IMR-90 (cell line): ENCODE measurements around the gene TPSD1. TPM values are rescaled to one million over a fixed set of nuclear protein-coding genes. Genes with fewer than 3 reads are reported as not detected.

Experiments
- ATAC-seq: fragments of 200-7000 bp; cut with Tn5 transposase; 2 replicates; pipeline ENCODE4 v1.9.1; 2020; ENCODE audit warnings: low read depth, mild to moderate bottlenecking, moderate library complexity
- BruUV-seq: library from RNA; stranded (reverse); fragments of 400-500 nt; replicated peaks from 2 replicates; lab custom pipeline; 2021; lab: Mats Ljungman, UMichigan
- CTCF ChIA-PET: fragments of 300-600 bp; formaldehyde crosslinking; extraction: SDS; loops from one replicate; lab custom pipeline; 2021; ENCODE audit warnings: antibody characterized with exemption; lab: Yijun Ruan, JAX
- POLR2A ChIA-PET: fragments of 300-600 bp; sonication (Branson Sonifier 250); formaldehyde crosslinking; loops from one replicate; lab custom pipeline; 2022; ENCODE audit warnings: antibody characterized with exemption; ENCODE audit not compliant: unreplicated experiment; lab: Charles Lee
- DNase-seq: peaks from one replicate; pipeline ENCODE4 v3.0.0; 2013
- H2AFZ ChIP-seq: replicated peaks from 2 replicates; pipeline ENCODE3; 2013; ENCODE audit warnings: low read length, mild to moderate bottlenecking; ENCODE audit not compliant: poor library complexity
- H2AK5ac ChIP-seq: 2 replicates; pipeline ENCODE4 v1.6.1; 2013; ENCODE audit warnings: low read depth, low read length, inconsistent platforms
- H2AK9ac ChIP-seq: replicated peaks from 2 replicates; pipeline ENCODE3; 2013; ENCODE audit warnings: mild to moderate bottlenecking, low read depth, low read length, moderate library complexity; ENCODE audit not compliant: poor library complexity
- H2BK120ac ChIP-seq: 2 replicates; pipeline ENCODE4 v1.6.1; 2013; ENCODE audit warnings: low read depth, low read length, inconsistent platforms
- H2BK15ac ChIP-seq: 3 replicates; pipeline ENCODE4 v1.6.1; 2013; ENCODE audit warnings: low read depth, low read length, inconsistent platforms
- H2BK20ac ChIP-seq: 2 replicates; pipeline ENCODE4 v1.6.1; 2013; ENCODE audit warnings: low read depth, mild to moderate bottlenecking, inconsistent platforms, low read length, moderate library complexity
- H2BK5ac ChIP-seq: 2 replicates; pipeline ENCODE4 v1.6.1; 2013; ENCODE audit warnings: mild to moderate bottlenecking, low read depth, low read length, inconsistent platforms; ENCODE audit not compliant: poor library complexity, severe bottlenecking
- H3K14ac ChIP-seq: replicated peaks from 2 replicates; pipeline ENCODE4 v1.6.1; 2013; ENCODE audit warnings: low read depth, low read length, inconsistent platforms
- H3K18ac ChIP-seq: 2 replicates; pipeline ENCODE4 v1.6.1; 2013; ENCODE audit warnings: low read depth, low read length, control low read depth
- H3K23ac ChIP-seq: 2 replicates; pipeline ENCODE4 v1.6.1; 2013; ENCODE audit warnings: low read depth, low read length, inconsistent platforms
- H3K27ac ChIP-seq: 2 replicates; pipeline ENCODE4 v1.5.1; 2013; ENCODE audit warnings: mild to moderate bottlenecking, control low read depth, low read length; ENCODE audit not compliant: insufficient read depth
- H3K27me3 ChIP-seq: 2 replicates; pipeline ENCODE4 v1.6.1; 2013; ENCODE audit warnings: low read length; ENCODE audit not compliant: control insufficient read depth, insufficient read depth
- H3K36me3 ChIP-seq: 2 replicates; pipeline ENCODE4 v1.6.1; 2013; ENCODE audit warnings: low read length, mixed read lengths; ENCODE audit not compliant: control insufficient read depth, insufficient read depth
- H3K4ac ChIP-seq: 2 replicates; pipeline ENCODE4 v1.6.1; 2013; ENCODE audit warnings: low read depth, low read length, inconsistent platforms
- H3K4me1 ChIP-seq: 2 replicates; pipeline ENCODE4 v1.6.1; 2013; ENCODE audit warnings: low read length, mixed read lengths; ENCODE audit not compliant: control insufficient read depth, insufficient read depth
- H3K4me2 ChIP-seq: 2 replicates; pipeline ENCODE4 v1.6.1; 2013; ENCODE audit warnings: low read depth, mild to moderate bottlenecking, control low read depth, low read length, moderate library complexity
- H3K4me3 ChIP-seq: 2 replicates; pipeline ENCODE4 v1.5.1; 2013; ENCODE audit warnings: low read depth, mild to moderate bottlenecking, control low read depth, low read length, moderate library complexity; ENCODE audit not compliant: insufficient read depth
- H3K56ac ChIP-seq: 2 replicates; pipeline ENCODE4 v1.6.1; 2013; ENCODE audit warnings: low read length, inconsistent platforms; ENCODE audit not compliant: insufficient read depth; ENCODE audit errors: extremely low read depth
- H3K79me1 ChIP-seq, 2 experiments: 2 replicates each; pipeline ENCODE4 v1.6.1; 2013; ENCODE audit warnings: low read length in 2 of 2, inconsistent platforms in 1 of 2, low read depth in 1 of 2
- H3K9ac ChIP-seq: 2 replicates; pipeline ENCODE4 v1.6.1; 2013; ENCODE audit warnings: low read depth, low read length, control low read depth
- H3K9me1 ChIP-seq: 2 replicates; pipeline ENCODE4 v1.6.1; 2013; ENCODE audit warnings: low read length, inconsistent platforms; ENCODE audit not compliant: insufficient read depth
- H3K9me3 ChIP-seq: 2 replicates; pipeline ENCODE4 v1.6.1; 2013; ENCODE audit warnings: low read length; ENCODE audit not compliant: control insufficient read depth, insufficient read depth
- H4K20me1 ChIP-seq: 2 replicates; pipeline ENCODE4 v1.6.1; 2013; ENCODE audit warnings: low read length, inconsistent platforms; ENCODE audit not compliant: insufficient read depth
- H4K5ac ChIP-seq: 2 replicates; pipeline ENCODE4 v1.6.1; 2013; ENCODE audit warnings: mild to moderate bottlenecking, low read depth, low read length, control low read depth
- H4K8ac ChIP-seq, 2 experiments: 2 replicates each; pipeline ENCODE4 v1.6.1; 2013; ENCODE audit warnings: low read depth in 2 of 2, low read length in 2 of 2, control low read depth in 1 of 2, inconsistent platforms in 1 of 2
- H4K91ac ChIP-seq: 2 replicates; pipeline ENCODE4 v1.6.1; 2013; ENCODE audit warnings: low read depth, low read length, inconsistent platforms; ENCODE audit not compliant: insufficient read depth
- BHLHE40 ChIP-seq: fragments of 150-350 bp; IDR thresholded peaks from 2 replicates; pipeline ENCODE4 v1.6.1; 2016; ENCODE audit warnings: mild to moderate bottlenecking, low read depth, low read length
- CEBPB ChIP-seq: IDR thresholded peaks from 2 replicates; pipeline ENCODE4 v1.6.1; 2012; ENCODE audit warnings: low read depth, low read length, improper control_type of control experiment
- MAFK ChIP-seq: IDR thresholded peaks from 2 replicates; pipeline ENCODE4 v1.6.1; 2012; ENCODE audit warnings: low read depth, low read length, improper control_type of control experiment
- MAZ ChIP-seq: IDR thresholded peaks from 2 replicates; pipeline ENCODE4 v1.6.1; 2012; ENCODE audit warnings: low read depth, mild to moderate bottlenecking, low read length, improper control_type of control experiment, moderate library complexity, borderline replicate concordance
- MXI1 ChIP-seq: IDR thresholded peaks from 2 replicates; pipeline ENCODE4 v1.6.1; 2012; ENCODE audit warnings: low read depth, mild to moderate bottlenecking, low read length, moderate library complexity, borderline replicate concordance
- RAD21 ChIP-seq: IDR thresholded peaks from 2 replicates; pipeline ENCODE4 v1.6.1; 2012; ENCODE audit warnings: low read length, improper control_type of control experiment
- RFX5 ChIP-seq: IDR thresholded peaks from 2 replicates; pipeline ENCODE4 v1.8.0; 2012; ENCODE audit warnings: low read depth, mild to moderate bottlenecking, low read length, moderate library complexity
- SMC3 ChIP-seq: fragments of 150-350 bp; IDR thresholded peaks from 2 replicates; pipeline ENCODE4 v1.6.1; 2016; ENCODE audit warnings: low read depth, mild to moderate bottlenecking, antibody characterized with exemption, low read length, moderate library complexity
- WGBS, 2 experiments: methylation state at CpG; one replicate each; pipeline versions ENCODE4 v1.1.5 to v1.1.7; 2013; ENCODE audit warnings: missing lambda C conversion rate in 2 of 2; ENCODE audit not compliant: insufficient read length in 1 of 2; ENCODE audit errors: extremely low coverage in 2 of 2; 5-methylcytosine and 5-hydroxymethylcytosine counted together
- dilution Hi-C: fragments of 300-500 bp; cut with HindIII; formaldehyde crosslinking; loops from one replicate; pipeline ENCODE4 v1.14.3; 2018; ENCODE audit warnings: low sequenced_read_pairs; ENCODE audit not compliant: unreplicated experiment
- in situ Hi-C: fragments of 300-500 bp; cut with MboI; formaldehyde crosslinking; loops from 3 replicates; pipeline ENCODE4 v1.14.3; 2019; ENCODE audit warnings: low sequenced_read_pairs, inconsistent platforms, mixed read lengths
- intact Hi-C: fragments of 100-400 bp; cut with micrococcal nuclease; formaldehyde crosslinking; loops from 2 replicates; pipeline ENCODE4 v1.10.0; 2022
- polyA plus RNA-seq, 3 experiments: library from polyadenylated mRNA; depleted of rRNA; stranded (reverse); fragments of >200 nt; gene quantifications; 2 replicates each; pipeline ENCODE4 v1.2.3, GENCODE V29; 2012; ENCODE audit warnings: low replicate concordance in 1 of 3
- total RNA-seq: library from RNA; depleted of rRNA; stranded (reverse); fragments of >200 nt; gene quantifications from 2 replicates; pipeline ENCODE4 v1.2.3, GENCODE V29; 2012
- TF ChIP-seq, protein P1 (sequence below): conservative IDR thresholded peaks from 2 replicates; pipeline ENCODE4 v1.5.1; 2012; ENCODE audit warnings: mild to moderate bottlenecking, low read depth, low read length, improper control_type of control experiment
- TF ChIP-seq, protein P2 (sequence below): fragments of 150-350 bp; IDR thresholded peaks from 2 replicates; pipeline ENCODE4 v1.6.1; 2016; ENCODE audit warnings: low read depth, mild to moderate bottlenecking, low read length, moderate library complexity, borderline replicate concordance
- TF ChIP-seq, protein P3 (sequence below): fragments of 150-350 bp; IDR thresholded peaks from 2 replicates; pipeline ENCODE4 v1.6.1; 2017; ENCODE audit warnings: mild to moderate bottlenecking, antibody characterized with exemption, low read length, low read depth

The TPSD1 gene
- total and polyA plus RNA-seq, 2 of the 4 experiments (the other 2 are of a cell fraction) = not detected

DNA sequence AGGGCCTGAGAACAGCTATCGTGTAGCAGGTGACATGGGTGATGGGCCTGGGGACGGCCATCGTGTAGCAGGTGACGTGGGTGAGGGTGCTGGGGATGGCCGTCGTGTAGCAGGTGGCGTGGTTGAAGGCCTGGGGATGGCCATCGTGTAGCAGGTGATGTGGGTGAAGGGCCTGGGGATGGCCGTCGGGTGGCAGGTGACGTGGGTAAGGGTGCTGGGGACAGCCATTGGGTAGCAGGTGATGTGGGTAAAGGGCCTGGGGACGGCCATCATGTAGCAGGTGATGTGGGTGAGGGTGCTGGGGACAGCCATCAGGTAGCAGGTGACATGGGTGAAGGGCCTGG is 15.5 kb downstream of the TPSD1 start:
- no peak overlapping the region for H3K56ac ChIP-seq
- no peak overlapping the region for H2AK5ac ChIP-seq
- intact Hi-C loops (no loop called here), dilution Hi-C loops (no loop called here), in situ Hi-C loops (no loop called here)
- no peaks in the 10 kb centered on the region for H3K79me1 ChIP-seq
- H3K18ac ChIP-seq = no peak overlapping the region
- CTCF ChIA-PET = no interaction called here
- no peak overlapping the region for H2BK15ac ChIP-seq
- H3K4me3 ChIP-seq = no peak overlapping the region
- TF ChIP-seq RFX5 (no peak), MAFK (no peak), CEBPB (no peak), MXI1 (no peak), MAZ (no peak), BHLHE40 (no peak), RAD21 (no peak), SMC3 (no peak)
- TF ChIP-seq, protein P1, sequence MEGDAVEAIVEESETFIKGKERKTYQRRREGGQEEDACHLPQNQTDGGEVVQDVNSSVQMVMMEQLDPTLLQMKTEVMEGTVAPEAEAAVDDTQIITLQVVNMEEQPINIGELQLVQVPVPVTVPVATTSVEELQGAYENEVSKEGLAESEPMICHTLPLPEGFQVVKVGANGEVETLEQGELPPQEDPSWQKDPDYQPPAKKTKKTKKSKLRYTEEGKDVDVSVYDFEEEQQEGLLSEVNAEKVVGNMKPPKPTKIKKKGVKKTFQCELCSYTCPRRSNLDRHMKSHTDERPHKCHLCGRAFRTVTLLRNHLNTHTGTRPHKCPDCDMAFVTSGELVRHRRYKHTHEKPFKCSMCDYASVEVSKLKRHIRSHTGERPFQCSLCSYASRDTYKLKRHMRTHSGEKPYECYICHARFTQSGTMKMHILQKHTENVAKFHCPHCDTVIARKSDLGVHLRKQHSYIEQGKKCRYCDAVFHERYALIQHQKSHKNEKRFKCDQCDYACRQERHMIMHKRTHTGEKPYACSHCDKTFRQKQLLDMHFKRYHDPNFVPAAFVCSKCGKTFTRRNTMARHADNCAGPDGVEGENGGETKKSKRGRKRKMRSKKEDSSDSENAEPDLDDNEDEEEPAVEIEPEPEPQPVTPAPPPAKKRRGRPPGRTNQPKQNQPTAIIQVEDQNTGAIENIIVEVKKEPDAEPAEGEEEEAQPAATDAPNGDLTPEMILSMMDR = no peak
- TF ChIP-seq, protein P2, sequence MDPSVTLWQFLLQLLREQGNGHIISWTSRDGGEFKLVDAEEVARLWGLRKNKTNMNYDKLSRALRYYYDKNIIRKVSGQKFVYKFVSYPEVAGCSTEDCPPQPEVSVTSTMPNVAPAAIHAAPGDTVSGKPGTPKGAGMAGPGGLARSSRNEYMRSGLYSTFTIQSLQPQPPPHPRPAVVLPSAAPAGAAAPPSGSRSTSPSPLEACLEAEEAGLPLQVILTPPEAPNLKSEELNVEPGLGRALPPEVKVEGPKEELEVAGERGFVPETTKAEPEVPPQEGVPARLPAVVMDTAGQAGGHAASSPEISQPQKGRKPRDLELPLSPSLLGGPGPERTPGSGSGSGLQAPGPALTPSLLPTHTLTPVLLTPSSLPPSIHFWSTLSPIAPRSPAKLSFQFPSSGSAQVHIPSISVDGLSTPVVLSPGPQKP = no peak
- TF ChIP-seq, protein P3, sequence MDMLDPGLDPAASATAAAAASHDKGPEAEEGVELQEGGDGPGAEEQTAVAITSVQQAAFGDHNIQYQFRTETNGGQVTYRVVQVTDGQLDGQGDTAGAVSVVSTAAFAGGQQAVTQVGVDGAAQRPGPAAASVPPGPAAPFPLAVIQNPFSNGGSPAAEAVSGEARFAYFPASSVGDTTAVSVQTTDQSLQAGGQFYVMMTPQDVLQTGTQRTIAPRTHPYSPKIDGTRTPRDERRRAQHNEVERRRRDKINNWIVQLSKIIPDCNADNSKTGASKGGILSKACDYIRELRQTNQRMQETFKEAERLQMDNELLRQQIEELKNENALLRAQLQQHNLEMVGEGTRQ = no peak
- H3K36me3 ChIP-seq = no peaks in the 10 kb centered on the region
- no peak overlapping the region for H2BK20ac ChIP-seq
- H3K4me1 ChIP-seq = no peaks in the 10 kb centered on the region
- no peaks in the 10 kb centered on the region for H4K20me1 ChIP-seq
- H3K9me1 ChIP-seq = no peaks in the 10 kb centered on the region
- H3K4me2 ChIP-seq = no peak overlapping the region
- H3K27me3 ChIP-seq = peaks cover 24% of the 10 kb centered on the region
- H2AFZ ChIP-seq = no peak overlapping the region
- ATAC-seq (no peak), DNase-seq (no peak)
- H2BK5ac ChIP-seq = no peak overlapping the region
- 84% methylated on average over 8 of the region's 12 CpGs; no CpG with 5 or more reads in 1 of the 2 experiments for WGBS, 2 experiments
- H4K91ac ChIP-seq = no peak overlapping the region
- no peak overlapping the region for H3K14ac ChIP-seq
- H3K9me3 ChIP-seq = peaks cover 2% of the 10 kb centered on the region; the same call in 1 of the 2 replicates
- H3K27ac ChIP-seq = no peak overlapping the region
- no peak overlapping the region for H2AK9ac ChIP-seq
- no TSS peak for BruUV-seq
- no peak overlapping the region for H4K5ac ChIP-seq
- H3K9ac ChIP-seq = no peak overlapping the region
- H2BK120ac ChIP-seq = no peak overlapping the region
- H3K23ac ChIP-seq = no peak overlapping the region
- POLR2A ChIA-PET = no interaction called here
- no peak overlapping the region for H3K4ac ChIP-seq
- no peak overlapping the region for H4K8ac ChIP-seq
